Measurements from ENCODE around the gene CTPS2.
"Not testable (repeated sequence)": the region's sequence is repeated elsewhere in the genome, so short reads cannot be mapped to it uniquely, and the experiment has no call there.

Gene CTPS2

GRCh38 chrX:16712548-16713155, at the start of gene CTPS2:
TSS of gene CTPS2 (minus strand) at chrX:16712669. CDS start at chrX:16702902, 9,767 bp downstream.
- DNase-seq (ENCODE audit: insufficient read length, low spot score): peak; percentile 36
- TF ChIP-seq CTCF (IDR thresholded peaks at IDR 0.05; ENCODE audit: insufficient read depth, missing control alignments): no peak
- FAIRE-seq: no peak

- not testable (repeated sequence) for FAIRE-seq
These were observed 49.0 kb upstream of the CTPS2 start for GRCh38 chrX:16761500-16761899.

GRCh38 chrX:16756724-16757123, 44.3 kb upstream of the CTPS2 start:
- TF ChIP-seq CTCF (IDR thresholded peaks at IDR 0.05; ENCODE audit: insufficient read depth, missing control alignments): no peak
- FAIRE-seq (no peak), DNase-seq (ENCODE audit: insufficient read length, low spot score) (no peak)

More at GRCh38 chrX:16761500-16761899, 49.0 kb upstream of the CTPS2 start:
- DNase-seq (ENCODE audit: insufficient read length, low spot score): not testable (repeated sequence)

GRCh38 chrX:16754019-16754418, 41.5 kb upstream of the CTPS2 start:
- TF ChIP-seq CTCF (IDR thresholded peaks at IDR 0.05; ENCODE audit: insufficient read depth, missing control alignments): no peak
- no peak for FAIRE-seq
- no peak for DNase-seq (ENCODE audit: insufficient read length, low spot score)

GRCh38 chrX:16750136-16750535, 37.7 kb upstream of the CTPS2 start:
- FAIRE-seq: no peak
- TF ChIP-seq CTCF (IDR thresholded peaks at IDR 0.05; ENCODE audit: insufficient read depth, missing control alignments): no peak
- no peak for DNase-seq (ENCODE audit: insufficient read length, low spot score)

GRCh38 chrX:16748425-16748824, 36.0 kb upstream of the CTPS2 start:
- TF ChIP-seq CTCF (IDR thresholded peaks at IDR 0.05; ENCODE audit: insufficient read depth, missing control alignments): no peak
- FAIRE-seq (no peak), DNase-seq (ENCODE audit: insufficient read length, low spot score) (no peak)

GRCh38 chrX:16745659-16746058, 33.2 kb upstream of the CTPS2 start:
- no peak for DNase-seq (ENCODE audit: insufficient read length, low spot score)
- no peak for TF ChIP-seq CTCF (IDR thresholded peaks at IDR 0.05; ENCODE audit: insufficient read depth, missing control alignments)
- no peak for FAIRE-seq

- no peak for FAIRE-seq
- TF ChIP-seq CTCF (IDR thresholded peaks at IDR 0.05; ENCODE audit: insufficient read depth, missing control alignments): no peak
- no peak for DNase-seq (ENCODE audit: insufficient read length, low spot score)
These were observed 32.6 kb upstream of the CTPS2 start for GRCh38 chrX:16745102-16745501.

Data from D721Med (cell line).